Measurements from ENCODE around the gene ZNF462.

- no peak for TF ChIP-seq JUNB (IDR thresholded peaks at IDR 0.05; ENCODE audit: unreplicated experiment)
- TF ChIP-seq, protein P1, sequence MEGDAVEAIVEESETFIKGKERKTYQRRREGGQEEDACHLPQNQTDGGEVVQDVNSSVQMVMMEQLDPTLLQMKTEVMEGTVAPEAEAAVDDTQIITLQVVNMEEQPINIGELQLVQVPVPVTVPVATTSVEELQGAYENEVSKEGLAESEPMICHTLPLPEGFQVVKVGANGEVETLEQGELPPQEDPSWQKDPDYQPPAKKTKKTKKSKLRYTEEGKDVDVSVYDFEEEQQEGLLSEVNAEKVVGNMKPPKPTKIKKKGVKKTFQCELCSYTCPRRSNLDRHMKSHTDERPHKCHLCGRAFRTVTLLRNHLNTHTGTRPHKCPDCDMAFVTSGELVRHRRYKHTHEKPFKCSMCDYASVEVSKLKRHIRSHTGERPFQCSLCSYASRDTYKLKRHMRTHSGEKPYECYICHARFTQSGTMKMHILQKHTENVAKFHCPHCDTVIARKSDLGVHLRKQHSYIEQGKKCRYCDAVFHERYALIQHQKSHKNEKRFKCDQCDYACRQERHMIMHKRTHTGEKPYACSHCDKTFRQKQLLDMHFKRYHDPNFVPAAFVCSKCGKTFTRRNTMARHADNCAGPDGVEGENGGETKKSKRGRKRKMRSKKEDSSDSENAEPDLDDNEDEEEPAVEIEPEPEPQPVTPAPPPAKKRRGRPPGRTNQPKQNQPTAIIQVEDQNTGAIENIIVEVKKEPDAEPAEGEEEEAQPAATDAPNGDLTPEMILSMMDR (conservative IDR thresholded peaks at IDR 0.05; ENCODE audit: low read depth in 2 of 2): no peak
- TF ChIP-seq, protein P2, sequence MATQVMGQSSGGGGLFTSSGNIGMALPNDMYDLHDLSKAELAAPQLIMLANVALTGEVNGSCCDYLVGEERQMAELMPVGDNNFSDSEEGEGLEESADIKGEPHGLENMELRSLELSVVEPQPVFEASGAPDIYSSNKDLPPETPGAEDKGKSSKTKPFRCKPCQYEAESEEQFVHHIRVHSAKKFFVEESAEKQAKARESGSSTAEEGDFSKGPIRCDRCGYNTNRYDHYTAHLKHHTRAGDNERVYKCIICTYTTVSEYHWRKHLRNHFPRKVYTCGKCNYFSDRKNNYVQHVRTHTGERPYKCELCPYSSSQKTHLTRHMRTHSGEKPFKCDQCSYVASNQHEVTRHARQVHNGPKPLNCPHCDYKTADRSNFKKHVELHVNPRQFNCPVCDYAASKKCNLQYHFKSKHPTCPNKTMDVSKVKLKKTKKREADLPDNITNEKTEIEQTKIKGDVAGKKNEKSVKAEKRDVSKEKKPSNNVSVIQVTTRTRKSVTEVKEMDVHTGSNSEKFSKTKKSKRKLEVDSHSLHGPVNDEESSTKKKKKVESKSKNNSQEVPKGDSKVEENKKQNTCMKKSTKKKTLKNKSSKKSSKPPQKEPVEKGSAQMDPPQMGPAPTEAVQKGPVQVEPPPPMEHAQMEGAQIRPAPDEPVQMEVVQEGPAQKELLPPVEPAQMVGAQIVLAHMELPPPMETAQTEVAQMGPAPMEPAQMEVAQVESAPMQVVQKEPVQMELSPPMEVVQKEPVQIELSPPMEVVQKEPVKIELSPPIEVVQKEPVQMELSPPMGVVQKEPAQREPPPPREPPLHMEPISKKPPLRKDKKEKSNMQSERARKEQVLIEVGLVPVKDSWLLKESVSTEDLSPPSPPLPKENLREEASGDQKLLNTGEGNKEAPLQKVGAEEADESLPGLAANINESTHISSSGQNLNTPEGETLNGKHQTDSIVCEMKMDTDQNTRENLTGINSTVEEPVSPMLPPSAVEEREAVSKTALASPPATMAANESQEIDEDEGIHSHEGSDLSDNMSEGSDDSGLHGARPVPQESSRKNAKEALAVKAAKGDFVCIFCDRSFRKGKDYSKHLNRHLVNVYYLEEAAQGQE (IDR thresholded peaks at IDR 0.05; ENCODE audit: unreplicated experiment): no peak
These were observed 57.8 kb downstream of the ZNF462 start for GRCh38 chr9:106920701-106921283.
